Pancreas (tissue), 10 donors: Measurements from ENCODE around the gene ZNHIT2. TPM values are rescaled to one million over a fixed set of nuclear protein-coding genes. Genes with fewer than 3 reads are reported as not detected.

ENCODE experiments used
- ATAC-seq, 4 donors: fragments of 200-7000 bp; cut with Tn5 transposase; one replicate each; pipeline versions ENCODE4 v1.8.0 to v1.9.1; 2020; ENCODE audit warnings: mild to moderate bottlenecking in 4 of 4, moderate library complexity in 4 of 4
- DNase-seq, 6 donors: peaks; one replicate each; pipeline ENCODE4 v3.0.0-alpha.2; 2020
- FAIRE-seq: peaks from 2 replicates; lab custom pipeline; 2012; peaks lifted over from hg19 to GRCh38; lab: Jason Lieb, UNC
- H3K27ac ChIP-seq, 4 donors: fragments of 200-600 bp; sonication (generic); 1 replicate in 3 of 4; 2 replicates in 1 of 4; pipeline versions ENCODE4 v1.5.0 to v1.8.0; 2020
- H3K27me3 ChIP-seq, 4 donors: fragments of 200-600 bp; one replicate each; pipeline ENCODE4 v1.8.0; 2021
- H3K36me3 ChIP-seq, 3 donors: fragments of 200-600 bp; sonication (generic) in 1 of 3; one replicate each; pipeline versions ENCODE4 v1.5.0 to v1.8.0; 2020 to 2021
- H3K4me1 ChIP-seq, 3 donors: fragments of 200-600 bp; one replicate each; pipeline ENCODE4 v1.8.0; 2021
- H3K4me3 ChIP-seq, 4 donors: fragments of 200-600 bp; sonication (generic) in 2 of 4; one replicate each; pipeline versions ENCODE4 v1.5.0 to v1.8.0; 2020 to 2021
- H3K9me3 ChIP-seq, 4 donors: fragments of 200-600 bp; one replicate each; pipeline ENCODE4 v1.8.0; 2021
- CTCF ChIP-seq, 4 donors: fragments of 200-600 bp; sonication (generic) in 3 of 4; IDR thresholded peaks; one replicate each; pipeline versions ENCODE4 v1.5.0 to v1.8.0; 2021; ENCODE audit warnings: antibody characterized with exemption in 4 of 4
- WGBS, 2 donors: extraction: QIAGEN DNeasy Blood & Tissue Kit; methylation state at CpG; one replicate each; pipeline ENCODE4 v1.1.7; 2013; 5-methylcytosine and 5-hydroxymethylcytosine counted together
- intact Hi-C, 3 donors: fragments of 100-400 bp; cut with DNase I; formaldehyde crosslinking; loops; one replicate each; pipeline versions ENCODE4 v1.11.1 to v1.14.2; 2022
- polyA plus RNA-seq, 2 donors: library from polyadenylated mRNA; stranded (reverse); fragments of 200-250 nt; gene quantifications; one replicate each; pipeline ENCODE4 v1.2.3, GENCODE V29; 2013
- total RNA-seq, 6 donors: library from RNA; stranded (reverse); fragmentation: NEBNext Ultra II Directional in 4 of 6; extraction: Animal tissue kit (Norgen Biotek cat#: 25700) in 4 of 6; gene quantifications; one replicate each; pipeline versions ENCODE4 v1.2.1 to v1.2.4, GENCODE V29; 2021 to 2023
- donor health status: healthy with polysubstance abuse.
- donor health status: DM: no; HTN: no; CAD: no; lungs with moderate emphysema.
- donor health status: DM: no; HTN: no; CAD: no.
- donor health status: control.
- donor health status: control.
- donor health status: Bipolar disorder and iron deficiency.
- donor health status: DM: yes; HTN: yes; CAD: no.
- donor health status: DM: no; HTN: no; CAD: no.
- donor health status: DM: no; HTN: no; CAD: no.
- donor health status: DM: yes; HTN: yes; CAD: no.

The ZNHIT2 gene
- total and polyA plus RNA-seq, 8 donors: 4.3 to 17.8 (median 7.4) TPM

GRCh38 chr11:65085446-65085845, 32.1 kb downstream of the ZNHIT2 start:
- peaks cover 0 to 17% (median 8%) of the 10 kb centered on the region in 3 donors for H3K36me3 ChIP-seq
- H3K27ac ChIP-seq: no peak overlapping the region
- ATAC-seq: no peak
- no peaks in the 10 kb centered on the region for H3K9me3 ChIP-seq
- H3K27me3 ChIP-seq: no peaks in the 10 kb centered on the region
- 85 to 92% methylated on average over 4 of the region's 4 CpGs for WGBS, 2 donors
- no peak for DNase-seq
- TF ChIP-seq CTCF (IDR thresholded peaks at IDR 0.05): no peak
- H3K4me1 ChIP-seq: peaks cover 0 to 15% (median 11%) of the 10 kb centered on the region in 3 donors
- no peak for FAIRE-seq
- intact Hi-C loops: no loop called here
- no peak overlapping the region for H3K4me3 ChIP-seq

- no peak for TF ChIP-seq CTCF (IDR thresholded peaks at IDR 0.05)
- 28 to 32% methylated on average over 23 of the region's 23 CpGs for WGBS, 2 donors
- intact Hi-C loops: no loop called here
- DNase-seq: no peak
- Histone ChIP-seq H3K9me3 (no peaks in the 10 kb centered on the region), H3K4me3 (peak overlapping the region; percentile 39 to 80 (median 66)), H3K4me1 (peaks cover 0 to 15% (median 11%) of the 10 kb centered on the region in 3 donors), H3K36me3 (peaks cover 0 to 17% (median 8%) of the 10 kb centered on the region in 3 donors), H3K27ac (peak overlapping the region; percentile 78 to 89 (median 84)), H3K27me3 (no peaks in the 10 kb centered on the region)
- no peak for ATAC-seq
- no peak for FAIRE-seq
Observed at GRCh38 chr11:65084598-65085375, 32.7 kb downstream of the ZNHIT2 start.

- Histone ChIP-seq H3K4me3 (peak within 1 kb of the TSS; percentile 39 to 80 (median 66)), H3K27ac (peak within 1 kb of the TSS; percentile 78 to 89 (median 84)), H3K27me3 (no peaks in the 10 kb centered on the region), H3K9me3 (no peaks in the 10 kb centered on the region), H3K4me1 (peaks cover 0 to 15% (median 11%) of the 10 kb centered on the region in 3 donors), H3K36me3 (peaks cover 0 to 17% (median 8%) of the 10 kb centered on the region in 3 donors)
- peak; percentile 97 to 99 (median 99) for ATAC-seq
- TF ChIP-seq CTCF (IDR thresholded peaks at IDR 0.05): no peak
- 0 to 1% methylated on average over 78 to 79 of the region's 79 CpGs for WGBS, 2 donors
- no peak for FAIRE-seq
- intact Hi-C loops: no loop called here
- DNase-seq: peak; percentile 91 to 98 (median 96)
Observed at GRCh38 chr11:65083834-65084597, 33.5 kb downstream of the ZNHIT2 start, which contains the start of the genes CDCA5 and ZFPL1. Gene CDCA5, minus strand, starts transcription at chr11:65084040. Its CDS starts 62 bp downstream, at chr11:65083978. Gene ZFPL1, plus strand, starts transcription at chr11:65084222. Its CDS starts 477 bp downstream, at chr11:65084699.

- no peak for TF ChIP-seq CTCF (IDR thresholded peaks at IDR 0.05)
- intact Hi-C loops: no loop called here
- H3K27me3 ChIP-seq: no peaks in the 10 kb centered on the region
- H3K4me1 ChIP-seq: peaks cover 0 to 15% (median 11%) of the 10 kb centered on the region in 3 donors
- ATAC-seq: peak in 3 of 4 donors; percentile 1 to 3 (median 2)
- FAIRE-seq: no peak
- H3K4me3 ChIP-seq: peak overlapping the region; percentile 39 to 80 (median 66)
- WGBS, 2 donors: 5 to 8% methylated on average over 13 of the region's 13 CpGs
- H3K36me3 ChIP-seq: peaks cover 0 to 17% (median 8%) of the 10 kb centered on the region in 3 donors
- H3K9me3 ChIP-seq: no peaks in the 10 kb centered on the region
- peak overlapping the region in 2 of 4 donors; percentile 88 to 89 for H3K27ac ChIP-seq
- DNase-seq: no peak
Observed at GRCh38 chr11:65083134-65083833, 34.2 kb downstream of the ZNHIT2 start.
